GM19452 (cell line): ENCODE data around the gene DGKQ.

Experiments
- ATAC-seq: cut with Tn5 transposase; IDR thresholded peaks from one replicate; pipeline ENCODE4 v1.9.1; 2021; ENCODE audit not compliant: unreplicated experiment

The DGKQ gene

DNA sequence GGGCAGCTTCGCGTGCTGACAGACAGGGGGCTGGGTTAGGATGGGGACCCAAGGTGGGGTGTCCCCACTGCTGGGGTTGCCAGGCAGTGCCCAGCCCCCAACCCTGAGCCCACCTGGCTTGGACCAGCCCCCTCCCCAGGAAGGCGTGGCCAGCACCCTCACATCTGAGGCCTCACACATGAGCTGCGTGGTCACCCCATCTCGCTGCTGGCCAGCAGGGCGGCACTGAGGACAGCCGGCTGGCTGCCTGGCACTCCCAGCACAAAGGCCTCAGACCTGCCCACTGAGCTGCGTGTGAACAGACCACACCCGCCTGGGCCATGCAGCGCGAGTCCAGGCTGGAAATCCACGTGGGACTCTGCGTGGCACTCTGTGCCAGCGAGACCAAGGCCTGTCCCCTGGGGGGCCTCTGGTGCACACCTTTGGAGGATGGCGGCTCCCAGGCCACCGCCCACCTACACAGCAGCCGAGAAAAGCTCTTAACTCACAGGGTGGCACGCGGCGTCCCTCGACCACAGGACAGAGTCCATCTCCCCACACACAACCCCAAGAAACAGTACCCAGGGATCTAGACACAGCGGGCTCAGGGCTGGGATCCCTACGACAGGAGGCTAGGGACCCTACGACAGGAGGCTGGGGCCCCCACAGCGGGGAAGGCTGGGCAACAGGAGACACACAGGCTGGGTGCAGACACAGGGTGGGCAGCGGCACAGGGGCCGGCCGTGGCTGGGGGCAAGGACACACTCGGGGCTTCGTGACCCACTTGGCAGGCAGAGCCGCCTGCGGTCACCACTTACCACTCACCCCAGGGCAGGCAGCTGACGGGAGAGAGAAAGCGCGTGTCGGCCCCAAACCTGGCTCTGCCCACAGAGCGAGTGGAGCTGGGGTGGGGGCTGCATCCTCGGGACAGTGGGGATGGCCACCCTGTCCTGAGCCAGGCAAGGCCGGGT lies 9.8 kb downstream of the DGKQ start:
- ATAC-seq: no peak

DNA sequence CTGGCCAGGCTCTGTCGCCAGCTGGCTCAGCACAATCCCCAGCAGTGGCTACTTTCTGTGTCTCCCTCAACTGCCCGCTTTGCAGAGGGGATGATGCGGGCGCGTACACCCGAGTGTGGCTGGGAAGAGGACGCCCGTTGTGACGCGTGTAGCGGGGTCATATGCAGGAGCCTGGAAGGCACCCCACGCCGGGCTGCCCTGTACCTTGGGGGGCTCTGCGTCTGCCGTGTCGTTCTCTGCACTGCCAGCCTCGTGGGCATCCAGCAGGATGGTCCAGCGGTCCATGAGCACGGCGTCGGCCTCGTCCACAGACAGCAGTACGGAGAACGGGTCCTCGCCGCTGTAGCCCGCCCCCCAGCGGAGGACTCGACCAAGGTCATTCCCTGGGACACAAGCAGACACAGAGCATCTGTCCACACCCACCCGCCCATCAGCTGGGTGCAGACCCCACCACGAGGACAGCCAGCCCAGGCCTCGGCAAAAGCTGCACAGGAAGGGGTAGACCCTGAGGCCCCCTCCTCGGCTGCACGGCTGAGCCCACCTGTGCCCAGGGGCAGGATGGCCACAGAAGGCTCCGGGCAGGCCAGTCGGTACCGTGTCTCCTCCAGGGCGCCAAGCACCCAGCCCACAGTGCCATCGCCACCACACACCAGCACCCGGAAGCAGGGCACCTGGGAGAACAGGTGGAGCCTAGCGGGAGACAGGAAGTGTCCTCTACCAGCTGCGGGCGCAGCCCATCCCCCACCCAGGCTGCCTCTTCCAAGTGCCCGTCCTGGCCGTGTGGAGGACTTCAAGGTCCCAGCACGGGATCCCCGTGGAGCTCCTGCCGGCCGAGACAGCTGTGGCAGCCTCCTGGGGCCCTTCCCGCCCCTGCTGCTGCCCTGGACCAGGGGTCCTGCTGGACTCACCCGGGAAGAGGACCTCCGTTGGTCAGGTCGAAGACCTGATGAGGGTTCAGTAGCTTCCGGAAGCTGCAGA lies 10.8 kb downstream of the DGKQ start:
- no peak for ATAC-seq

DNA sequence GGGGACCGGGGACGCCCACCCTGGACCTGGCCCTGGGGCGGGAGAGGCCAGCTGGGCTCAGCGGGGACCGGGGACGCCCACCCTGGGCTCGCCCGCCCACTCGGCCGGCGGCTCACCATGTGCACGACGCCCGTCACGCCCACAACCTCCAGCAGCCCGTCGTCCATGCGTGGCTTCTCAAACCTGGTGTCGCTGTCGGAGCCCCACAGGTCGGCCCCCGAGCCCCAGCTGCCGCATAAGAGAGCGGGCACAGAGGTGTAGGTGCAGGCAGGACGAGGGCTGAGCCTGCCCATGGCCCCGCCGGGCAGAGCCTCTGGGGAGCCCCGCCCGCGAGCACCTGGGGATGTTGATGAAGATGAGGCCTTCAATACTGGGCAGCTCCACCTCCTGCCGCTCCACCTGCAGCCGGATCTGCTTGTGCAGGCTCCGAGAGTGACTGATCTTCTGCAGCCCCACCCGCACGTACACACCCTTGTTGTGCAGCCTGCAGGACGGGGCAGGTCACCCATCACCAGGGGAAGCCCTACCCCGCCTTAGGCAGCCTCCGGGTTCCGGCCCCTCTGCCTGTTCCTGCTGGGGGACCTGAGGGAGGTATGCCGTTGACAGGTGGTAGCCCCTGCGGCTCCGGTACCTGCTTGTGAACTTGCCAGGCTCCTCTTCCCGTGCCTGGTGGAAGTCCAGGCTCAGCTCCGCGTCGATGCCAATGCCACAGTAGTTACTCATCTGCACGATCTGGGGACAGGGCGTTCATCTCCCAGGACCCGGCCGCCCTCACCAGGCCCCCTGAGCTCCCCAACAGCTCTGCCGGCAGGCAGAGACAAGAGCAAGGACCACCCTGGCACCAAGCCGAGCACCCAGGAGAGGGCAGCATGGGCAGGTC lies 11.8 kb downstream of the DGKQ start:
- ATAC-seq: no peak

DNA sequence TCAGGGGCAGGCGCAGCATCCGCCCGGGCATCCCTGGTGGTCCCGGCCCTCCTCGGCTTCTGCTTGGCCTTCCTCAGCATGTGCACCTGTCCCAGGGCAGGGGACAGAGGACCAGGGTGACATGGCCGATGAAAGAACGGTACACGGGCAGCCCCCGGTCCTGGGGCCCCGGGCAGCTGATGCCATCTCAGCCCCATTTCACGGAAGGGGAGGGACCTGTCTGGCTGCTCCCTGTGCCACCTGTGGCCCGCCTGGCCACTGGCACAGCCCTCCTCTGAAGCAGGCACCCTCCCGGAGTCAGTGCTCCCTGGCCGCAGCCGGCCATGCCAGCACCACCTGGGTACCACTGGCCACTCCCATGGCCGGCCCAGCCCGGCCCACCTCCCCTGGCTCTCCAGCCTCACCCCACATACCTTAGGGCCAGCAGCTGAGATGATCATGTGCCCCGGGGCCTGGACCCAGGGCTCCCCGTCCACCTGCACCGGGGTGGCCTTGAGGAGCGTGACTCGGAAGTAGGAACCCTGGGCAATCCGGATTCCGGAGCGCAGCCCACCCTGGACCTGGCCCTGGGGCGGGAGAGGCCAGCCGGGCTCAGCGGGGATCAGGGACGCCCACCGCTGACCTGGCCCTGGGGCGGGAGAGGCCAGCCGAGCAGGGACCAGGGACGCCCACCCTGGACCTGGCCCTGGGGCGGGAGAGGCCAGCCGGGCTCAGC lies 12.6 kb downstream of the DGKQ start:
- no peak for ATAC-seq

GRCh38 chr4:960140-960635 lies 13.2 kb downstream of the DGKQ start:
- ATAC-seq: no peak

DNA sequence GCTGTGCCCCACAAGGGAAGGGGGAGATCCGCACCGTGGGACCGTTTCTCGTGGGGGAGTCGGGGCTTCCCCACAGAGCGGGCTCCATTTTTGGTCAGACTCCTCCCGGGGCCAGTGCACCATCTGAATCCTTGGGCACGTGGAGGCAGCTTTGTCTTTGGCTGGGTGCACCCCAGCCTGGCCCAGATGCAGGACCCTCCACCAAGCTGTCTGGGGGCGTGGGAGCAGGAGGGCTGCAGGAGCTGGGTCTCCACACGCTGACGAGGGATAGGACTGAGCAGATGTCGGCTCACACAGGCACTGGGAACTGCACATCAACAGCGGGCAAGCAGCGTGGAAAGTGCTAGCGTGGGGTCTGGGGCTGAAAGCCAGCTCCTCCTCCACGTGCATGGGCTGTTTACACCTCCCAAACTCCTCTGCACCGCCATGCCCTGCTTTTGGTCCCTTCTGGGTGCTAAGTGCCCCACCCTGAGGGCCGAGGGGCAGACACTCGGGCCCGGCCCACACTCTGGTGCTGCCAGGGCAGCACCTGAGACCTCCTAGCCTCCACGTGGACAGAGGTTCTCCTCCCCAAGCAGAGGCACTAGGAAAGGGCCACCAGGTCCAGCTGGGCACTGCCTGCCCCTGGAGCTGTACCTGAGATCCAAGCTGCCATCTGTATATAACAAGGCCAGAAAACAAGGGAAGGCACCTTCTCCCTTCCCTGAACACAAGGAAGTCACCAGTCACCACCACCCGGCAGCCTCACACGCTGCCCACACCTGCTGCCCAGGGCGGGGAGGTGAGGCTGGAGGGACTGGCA lies 13.8 kb downstream of the DGKQ start:
- ATAC-seq: no peak

DNA sequence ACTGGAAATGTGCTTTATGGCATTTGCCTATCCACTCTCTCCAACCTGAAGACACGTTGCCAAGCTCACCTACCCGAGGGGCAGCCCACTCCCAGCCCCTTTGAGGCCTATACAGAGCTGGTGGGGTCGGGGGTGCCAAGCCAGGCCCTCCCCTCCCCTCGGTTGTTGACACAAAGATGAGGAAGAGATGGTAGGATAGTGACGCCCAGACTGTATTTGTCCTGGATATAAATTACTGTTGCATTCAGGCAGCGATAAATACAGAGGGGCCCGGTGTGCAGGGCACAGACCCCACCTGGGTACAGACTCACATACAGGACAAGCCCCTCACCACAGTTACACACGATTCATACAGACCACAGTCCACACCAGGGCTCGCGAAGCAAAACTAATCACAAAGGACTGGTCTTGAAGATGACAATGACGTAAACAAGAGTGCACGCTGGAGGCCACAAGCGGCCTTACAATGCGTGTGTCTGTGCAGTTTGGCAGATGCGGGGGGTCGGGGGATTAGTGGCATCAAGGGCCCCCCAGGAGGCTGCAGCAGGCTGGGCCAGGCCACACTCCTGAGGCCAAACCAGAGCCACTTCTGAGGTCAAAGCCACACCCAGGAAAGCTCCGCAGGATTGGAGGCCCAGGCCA lies 14.6 kb downstream of the DGKQ start:
- ATAC-seq: no peak

DNA sequence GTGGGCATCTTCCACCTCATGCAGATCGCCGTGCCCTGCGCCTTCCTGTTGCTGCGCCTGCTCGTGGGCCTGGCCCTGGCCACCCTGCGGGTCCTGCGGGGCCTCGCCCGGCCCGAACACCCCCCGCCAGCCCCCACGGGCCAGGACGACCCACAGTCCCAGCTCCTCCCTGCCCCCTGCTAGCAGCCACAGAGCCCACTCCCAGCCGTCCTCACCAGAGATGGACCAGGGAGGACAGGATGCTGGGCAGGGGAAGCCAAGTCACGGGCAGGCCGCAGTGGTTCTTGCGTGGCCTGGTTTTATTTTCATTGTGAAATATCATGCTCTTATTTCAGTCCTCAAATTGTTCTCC lies 15.1 kb downstream of the DGKQ start:
- ATAC-seq: no peak

DNA sequence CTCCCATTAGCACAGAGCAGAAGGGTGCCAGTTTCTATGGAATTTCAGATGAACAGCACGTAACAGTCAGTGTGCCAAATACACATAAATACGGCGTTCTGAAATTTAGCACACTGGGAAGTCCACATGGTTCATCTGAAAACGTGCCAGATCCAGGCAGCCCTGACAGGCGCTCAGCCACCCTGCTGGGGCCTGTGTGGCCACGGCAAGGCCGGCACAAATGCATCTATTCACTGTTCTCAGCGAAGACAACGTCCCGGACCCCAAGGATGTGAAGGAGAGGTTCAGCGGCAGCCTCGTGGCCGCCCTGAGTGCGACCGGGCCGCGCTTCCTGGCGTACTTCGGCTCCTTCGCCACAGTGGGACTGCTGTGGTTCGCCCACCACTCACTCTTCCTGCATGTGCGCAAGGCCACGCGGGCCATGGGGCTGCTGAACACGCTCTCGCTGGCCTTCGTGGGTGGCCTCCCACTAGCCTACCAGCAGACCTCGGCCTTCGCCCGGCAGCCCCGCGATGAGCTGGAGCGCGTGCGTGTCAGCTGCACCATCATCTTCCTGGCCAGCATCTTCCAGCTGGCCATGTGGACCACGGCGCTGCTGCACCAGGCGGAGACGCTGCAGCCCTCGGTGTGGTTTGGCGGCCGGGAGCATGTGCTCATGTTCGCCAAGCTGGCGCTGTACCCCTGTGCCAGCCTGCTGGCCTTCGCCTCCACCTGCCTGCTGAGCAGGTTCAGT lies 15.6 kb downstream of the DGKQ start:
- no peak for ATAC-seq

GRCh38 chr4:957231-957580 lies 16.2 kb downstream of the DGKQ start:
- no peak for ATAC-seq

DNA sequence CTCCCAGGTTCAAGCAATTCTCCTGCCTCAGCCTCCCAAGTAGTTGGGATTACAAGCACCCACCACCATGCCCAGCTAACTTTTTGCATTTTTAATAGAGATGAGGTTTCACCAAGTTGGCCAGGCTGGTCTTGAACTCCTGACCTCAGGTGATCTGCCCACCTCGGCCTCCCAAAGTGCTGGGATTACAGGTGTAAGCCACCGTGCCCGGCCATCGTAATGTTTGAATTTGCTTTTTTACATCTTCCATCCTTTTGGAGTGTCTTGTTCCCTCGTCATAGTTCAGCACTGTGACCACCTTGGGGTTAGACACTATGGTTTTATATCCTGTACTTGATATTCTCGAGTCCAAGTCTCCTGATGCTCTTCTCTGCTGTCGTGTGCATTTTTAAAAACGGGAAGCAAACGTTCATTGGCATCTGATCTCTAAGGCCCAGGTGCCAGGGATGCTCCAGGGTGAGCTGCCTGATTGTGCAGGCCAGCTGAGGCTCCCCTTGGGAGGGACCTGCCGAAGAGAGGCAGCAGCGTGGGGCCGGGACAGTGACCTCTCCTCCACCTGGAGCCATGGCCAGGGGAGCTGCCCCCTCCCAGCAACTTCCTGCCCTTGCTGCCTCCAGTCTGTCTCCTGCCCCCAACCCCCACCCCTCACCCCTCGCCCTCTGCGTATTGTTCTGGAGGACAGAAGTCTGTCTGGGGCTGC lies 16.7 kb downstream of the DGKQ start:
- ATAC-seq: no peak

DNA sequence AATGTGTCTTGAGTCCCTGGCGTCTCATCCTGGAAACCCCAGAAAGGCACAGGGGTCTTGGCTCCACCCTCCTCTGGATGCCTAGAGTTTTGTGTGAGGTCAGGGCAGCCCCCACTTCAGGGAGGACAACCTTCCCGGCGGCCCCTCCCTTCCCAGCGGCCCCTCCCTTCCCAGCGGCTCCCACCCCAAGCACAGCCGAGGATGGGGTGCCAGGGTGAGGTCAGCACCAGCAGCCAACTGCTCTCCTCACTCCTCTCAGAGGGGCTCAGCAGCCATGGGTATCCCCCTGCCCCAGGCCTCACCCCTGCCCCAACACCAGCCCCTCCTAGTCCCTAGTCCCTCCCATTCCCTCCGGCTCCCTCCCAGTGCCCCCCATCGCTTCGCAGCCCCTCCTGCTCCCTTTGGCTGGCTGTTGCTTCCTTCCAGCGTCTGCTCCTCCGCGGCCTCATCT lies 17.4 kb downstream of the DGKQ start:
- ATAC-seq: no peak

GRCh38 chr4:955161-955921 lies 18.0 kb downstream of the DGKQ start:
- ATAC-seq: no peak

- ATAC-seq: no peak
Observed at GRCh38 chr4:954211-955020, 19.0 kb downstream of the DGKQ start.

- no peak for ATAC-seq
Observed at GRCh38 chr4:953574-953915, 19.8 kb downstream of the DGKQ start.
